NCI-H187 treated with DMSO at 0.1 percent for 48 hours (cell line): Measurements from ENCODE around the gene SLC24A3.
"Not testable (repeated sequence)": the region's sequence is repeated elsewhere in the genome, so short reads cannot be mapped to it uniquely, and the experiment has no call there.

Source experiments
- DNase-seq: peaks from one replicate; lab custom pipeline; 2025; lab: John Stamatoyannopoulos, UW

The SLC24A3 gene

DNA sequence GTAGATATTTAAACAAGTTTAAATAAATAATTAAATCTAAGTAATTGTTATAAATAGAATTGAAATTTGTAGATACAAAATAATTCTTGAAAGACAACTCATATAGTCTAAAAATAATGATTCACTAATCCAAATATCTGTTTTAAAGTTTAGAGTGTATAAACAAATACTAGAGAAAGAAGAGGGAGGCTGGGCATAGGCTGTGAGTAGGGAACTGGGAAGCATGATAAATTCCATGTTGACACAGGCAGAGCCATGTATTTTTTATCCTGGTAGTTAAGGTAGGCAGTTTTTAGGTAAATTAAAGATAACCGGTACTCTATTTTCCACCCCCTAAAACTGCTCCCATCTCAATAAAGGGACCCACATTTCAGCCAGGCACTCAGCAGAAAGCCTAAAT lies 534.0 kb downstream of the SLC24A3 start:
- DNase-seq = no peak

- DNase-seq = no peak
Observed at GRCh38 chr20:19747903-19748302, 535.5 kb downstream of the SLC24A3 start.

- no peak for DNase-seq
Observed at GRCh38 chr20:19748681-19749080, 536.2 kb downstream of the SLC24A3 start.

DNA sequence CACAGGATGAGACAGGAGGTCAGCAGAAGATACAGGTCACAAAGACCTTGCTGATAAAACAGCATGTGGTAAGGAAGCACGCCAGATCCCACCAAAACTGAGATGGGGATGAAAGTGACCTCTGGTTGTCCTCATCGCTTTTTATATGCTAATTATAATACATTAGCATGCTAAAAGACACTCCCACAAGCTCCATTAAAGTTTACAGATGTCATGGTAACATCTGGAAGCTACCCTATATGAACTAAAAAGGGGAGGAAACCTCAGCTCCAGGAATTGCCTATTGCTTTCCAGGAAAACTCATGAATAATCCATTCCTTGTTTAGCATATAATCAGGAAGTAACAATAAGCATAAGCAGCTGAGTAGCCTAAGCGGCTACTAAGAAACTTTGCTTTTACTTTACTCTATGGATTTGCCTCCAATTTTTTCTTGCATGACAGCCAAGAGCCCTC lies 537.2 kb downstream of the SLC24A3 start:
- DNase-seq = no peak

- DNase-seq = no peak
Observed at GRCh38 chr20:19750101-19750606, 537.7 kb downstream of the SLC24A3 start.

DNA sequence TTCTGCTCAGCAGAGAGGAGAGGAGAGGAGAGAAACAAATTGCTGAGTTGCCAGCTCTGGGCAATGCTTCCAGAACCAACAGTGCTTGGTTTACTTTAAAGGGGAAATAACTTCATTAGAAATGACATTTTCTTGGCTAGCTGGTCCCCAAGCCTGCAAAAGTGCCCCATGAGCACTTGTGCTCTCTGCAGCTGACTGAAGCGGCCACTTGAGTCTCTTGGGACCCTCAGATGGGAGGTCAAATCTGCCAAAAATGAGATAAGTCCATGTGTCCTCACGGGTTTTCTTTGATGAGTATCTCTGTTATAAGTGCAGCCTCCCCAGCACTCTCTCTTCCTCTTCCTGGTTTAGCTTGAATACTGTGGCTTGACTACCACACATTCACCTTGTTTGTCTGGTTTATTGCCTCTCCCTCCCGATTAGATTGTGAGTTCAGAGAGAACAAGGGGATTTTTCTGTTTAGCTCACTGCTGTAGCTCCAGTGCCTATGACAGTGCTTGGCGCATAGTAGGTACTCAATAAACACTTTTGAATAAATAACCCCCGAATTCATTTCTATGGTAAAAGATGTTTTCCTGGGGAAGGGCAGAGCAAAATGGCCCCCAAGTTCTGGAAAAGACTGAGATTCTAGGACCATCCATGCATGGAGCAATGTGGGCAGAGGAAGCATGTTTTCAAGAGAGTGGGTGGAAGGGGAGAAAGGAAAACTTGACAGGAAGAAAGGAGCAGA lies 538.6 kb downstream of the SLC24A3 start:
- no peak for DNase-seq

GRCh38 chr20:19754201-19754600 lies 541.8 kb downstream of the SLC24A3 start:
- DNase-seq = not testable (repeated sequence)

GRCh38 chr20:19756761-19757486 lies 544.5 kb downstream of the SLC24A3 start:
- DNase-seq = no peak

GRCh38 chr20:19757487-19758132 lies 545.2 kb downstream of the SLC24A3 start:
- DNase-seq = no peak

DNA sequence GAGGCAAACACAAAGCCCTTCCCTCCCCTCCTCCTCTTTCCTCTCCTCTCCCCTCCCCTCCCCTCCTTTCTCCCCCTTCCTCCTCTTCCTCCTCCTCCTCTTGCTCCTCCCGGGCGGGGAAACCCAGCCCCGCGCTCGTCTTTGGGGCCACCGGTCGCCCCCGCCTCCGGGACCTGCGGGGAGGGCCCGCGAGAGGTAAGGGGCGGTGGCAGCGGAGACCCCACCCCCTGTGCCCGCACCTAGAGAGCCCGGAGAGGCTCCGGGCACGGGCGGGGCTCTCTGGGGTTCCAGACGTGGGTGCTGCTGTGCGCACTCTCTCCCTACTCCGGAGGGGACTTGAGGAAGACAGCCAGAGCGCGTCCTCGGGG lies 545.7 kb downstream of the SLC24A3 start, which contains the start of gene RIN2:
Gene RIN2, plus strand, starts transcription at position 126 of the 368 bp plus-strand sequence. CDS start 131,344 bp downstream, outside the sequence.
- DNase-seq = no peak

DNA sequence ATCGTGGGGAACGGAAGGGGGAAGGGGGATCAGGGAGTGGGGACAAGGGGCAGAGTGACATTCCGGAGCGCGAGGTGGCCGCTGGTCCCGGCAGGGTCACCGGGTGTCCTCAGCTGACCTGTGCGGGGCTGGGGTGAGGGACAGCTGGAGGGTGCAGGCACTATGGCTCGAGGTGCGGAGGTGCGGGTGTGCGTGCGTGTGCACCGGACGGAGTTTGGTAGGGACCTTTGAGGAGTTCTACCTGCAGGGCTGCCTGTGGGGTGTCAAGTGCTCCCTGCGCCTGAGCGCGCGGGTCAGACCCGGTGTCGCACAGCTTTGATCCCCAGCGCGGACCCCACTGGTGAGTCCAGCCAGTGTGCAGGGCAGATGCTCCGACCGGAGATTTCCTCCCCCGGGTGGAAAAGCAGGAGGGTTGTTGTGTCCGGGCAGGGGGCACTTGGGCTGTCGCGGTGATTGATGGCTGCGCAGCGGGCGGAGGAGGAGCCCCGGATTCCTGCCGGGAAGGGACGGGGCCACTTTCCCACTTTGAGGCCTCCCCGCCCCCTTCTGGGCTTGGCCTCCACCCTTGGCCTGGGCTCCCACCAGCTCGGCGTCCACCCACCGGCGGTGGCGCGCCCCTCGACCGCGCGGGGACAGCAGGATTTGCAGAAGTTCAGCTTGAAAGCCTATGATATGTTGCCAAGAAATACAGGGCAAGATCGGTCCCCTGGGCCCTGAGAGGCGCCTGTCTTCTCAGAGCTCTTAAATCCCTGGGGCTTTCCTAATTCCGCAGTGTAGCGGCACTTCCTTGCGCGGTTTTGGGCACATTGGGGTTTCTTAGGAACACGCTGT lies 546.3 kb downstream of the SLC24A3 start:
- no peak for DNase-seq

- DNase-seq = no peak
Observed at GRCh38 chr20:19760371-19760721, 547.9 kb downstream of the SLC24A3 start.

DNA sequence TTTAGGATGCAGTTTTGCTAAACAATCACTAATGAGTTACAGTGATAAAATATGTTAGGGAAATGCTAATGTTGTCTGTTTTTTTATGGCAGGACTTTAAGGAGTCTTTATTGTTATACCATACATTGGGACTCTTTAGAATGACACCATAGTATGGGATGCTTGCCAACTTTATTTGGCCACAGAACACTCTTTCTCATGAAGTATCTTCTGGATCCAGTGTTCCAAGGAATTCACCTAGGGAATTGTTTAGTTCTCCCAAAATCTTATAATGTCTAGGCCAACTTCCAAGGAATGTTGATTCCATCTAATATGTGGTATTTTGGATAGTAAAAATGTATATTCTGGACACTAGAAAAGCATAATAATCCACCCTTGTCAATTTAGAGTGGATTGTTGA lies 548.9 kb downstream of the SLC24A3 start:
- DNase-seq = no peak

DNA sequence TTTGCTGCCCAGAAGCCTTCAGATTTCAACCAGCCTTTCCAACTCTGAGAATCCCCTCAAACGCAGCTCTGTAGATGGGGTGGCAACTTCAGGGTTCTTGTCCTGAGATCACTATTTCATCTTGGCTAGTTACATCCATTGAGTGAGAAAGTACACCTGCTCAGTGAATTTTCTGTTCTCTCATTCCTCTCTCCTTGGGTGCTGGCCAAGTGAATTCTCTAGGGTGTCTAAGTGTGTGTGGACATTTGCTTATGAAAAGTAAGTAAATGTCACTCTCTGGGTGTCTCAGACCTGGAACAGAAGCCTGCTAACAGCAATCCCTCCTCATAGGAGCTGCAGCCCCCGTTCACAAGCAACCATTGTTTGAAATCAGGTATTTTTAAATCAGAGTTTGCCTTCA lies 549.4 kb downstream of the SLC24A3 start:
- DNase-seq = no peak

- no peak for DNase-seq
Observed at GRCh38 chr20:19764207-19764606, 551.8 kb downstream of the SLC24A3 start.

GRCh38 chr20:19765266-19765665 lies 552.8 kb downstream of the SLC24A3 start:
- no peak for DNase-seq

DNA sequence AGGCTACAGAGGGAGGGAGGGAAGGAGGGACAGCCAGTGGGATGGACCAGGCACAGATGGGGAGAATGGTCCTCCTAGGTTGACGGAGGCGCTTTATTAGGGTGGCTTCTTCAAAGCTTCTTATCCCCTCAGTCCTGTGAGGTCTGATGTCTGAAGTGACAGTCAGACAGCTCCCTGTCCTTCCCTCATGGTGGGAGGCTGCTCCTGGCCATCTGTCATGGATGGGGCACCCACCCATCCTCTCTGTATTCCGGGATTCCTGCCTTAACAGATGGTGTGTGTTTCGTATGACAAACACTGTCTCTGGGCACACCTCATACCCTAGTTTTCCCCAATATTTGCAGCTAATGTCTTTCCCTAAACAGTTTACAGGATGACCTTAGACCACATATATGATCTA lies 553.5 kb downstream of the SLC24A3 start:
- DNase-seq = no peak

DNA sequence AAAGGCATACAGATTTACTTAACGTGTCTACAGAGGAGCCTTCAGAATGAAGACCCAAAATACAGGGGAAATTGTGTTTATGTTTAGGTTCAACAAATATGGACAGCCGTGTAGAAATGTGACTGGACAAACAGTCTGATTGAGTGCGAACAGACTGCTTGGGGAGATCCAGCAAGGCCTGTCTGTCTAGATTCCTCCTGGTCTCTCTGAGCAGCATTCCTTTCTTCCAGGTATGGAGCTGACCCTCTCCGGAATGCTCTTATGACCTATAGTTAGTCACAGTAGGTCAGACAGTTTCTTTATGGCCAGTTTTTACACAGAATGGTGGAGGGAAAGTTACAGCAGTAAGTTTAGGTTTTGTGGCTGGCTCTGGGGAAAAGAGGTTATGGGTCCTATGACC lies 554.6 kb downstream of the SLC24A3 start:
- no peak for DNase-seq

GRCh38 chr20:19768325-19768842 lies 555.9 kb downstream of the SLC24A3 start:
- no peak for DNase-seq

GRCh38 chr20:19769507-19769906 lies 557.1 kb downstream of the SLC24A3 start:
- no peak for DNase-seq

GRCh38 chr20:19770375-19770774 lies 557.9 kb downstream of the SLC24A3 start:
- no peak for DNase-seq

DNA sequence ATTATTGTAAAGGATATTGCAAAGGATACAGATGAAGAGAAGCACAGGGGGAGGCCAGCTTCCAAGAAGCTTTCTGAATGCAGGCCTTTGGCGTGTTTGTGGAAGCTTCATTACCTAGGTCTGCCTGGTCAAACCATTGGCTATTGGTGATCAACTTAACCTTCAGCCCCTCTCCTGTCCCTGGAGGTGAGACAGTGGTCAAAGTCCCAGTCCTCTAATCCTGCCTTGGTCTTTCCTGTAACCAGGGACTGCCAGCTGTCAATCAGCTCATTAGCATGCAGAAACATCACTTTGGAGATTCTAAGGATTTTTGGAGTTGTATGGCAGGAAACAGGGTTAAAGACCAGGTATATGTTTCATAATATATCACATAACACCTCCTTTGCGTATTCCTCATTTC lies 558.6 kb downstream of the SLC24A3 start:
- no peak for DNase-seq
